Activated T-helper 9 cell treated with anti-CD3 and anti-CD28 coated beads, Interleukin-2, amount 50 U/mL, for 16 hours (primary cell): Measurements from ENCODE around the gene FANK1.
"Not testable (repeated sequence)": the region's sequence is repeated elsewhere in the genome, so short reads cannot be mapped to it uniquely, and the experiment has no call there.

Experiments
- DNase-seq: peaks from one replicate; pipeline ENCODE4 v3.0.0-alpha.2; 2020; ENCODE audit warnings: low read depth

FANK1 gene

DNA sequence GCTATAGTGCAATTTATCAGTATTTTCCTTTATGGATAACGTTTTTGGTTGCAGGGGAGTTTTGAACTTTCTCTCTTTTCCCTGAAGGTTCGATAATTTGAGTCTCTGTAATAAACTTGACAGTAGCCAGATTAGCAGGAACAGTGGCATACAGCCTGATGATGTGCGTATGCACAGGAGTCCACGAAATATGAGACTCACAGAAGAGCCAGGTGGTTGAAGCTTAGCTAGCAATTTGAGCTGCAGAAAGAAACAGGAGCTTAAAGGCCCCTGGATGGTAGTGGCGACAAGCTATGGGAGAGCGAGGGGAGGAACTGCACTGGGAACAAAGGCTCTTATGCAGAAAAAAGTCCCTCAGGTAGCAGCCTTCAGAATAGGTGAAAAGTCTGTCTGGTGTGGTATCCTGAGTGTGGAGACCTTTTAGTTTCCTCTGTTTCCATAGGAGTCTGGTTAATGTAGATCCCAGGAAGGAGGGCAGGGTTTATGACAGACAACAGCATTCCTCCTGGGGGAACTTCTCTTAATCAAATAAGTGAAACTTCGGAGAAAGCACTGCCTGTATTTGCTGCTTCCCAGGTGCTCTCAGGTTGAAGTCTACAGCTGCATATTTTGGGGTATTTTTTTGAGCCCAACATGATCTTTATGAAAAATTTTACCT is 32.7 kb downstream of the FANK1 start:
- no peak for DNase-seq

GRCh38 chr10:125929618-125930017 is 33.3 kb downstream of the FANK1 start:
- no peak for DNase-seq

- no peak for DNase-seq
Measured at GRCh38 chr10:125933693-125934092, 37.3 kb downstream of the FANK1 start.

- DNase-seq = no peak
Measured at GRCh38 chr10:125936331-125936730, 40.0 kb downstream of the FANK1 start.

- DNase-seq = no peak
Measured at GRCh38 chr10:125940515-125940914, 44.2 kb downstream of the FANK1 start.

DNA sequence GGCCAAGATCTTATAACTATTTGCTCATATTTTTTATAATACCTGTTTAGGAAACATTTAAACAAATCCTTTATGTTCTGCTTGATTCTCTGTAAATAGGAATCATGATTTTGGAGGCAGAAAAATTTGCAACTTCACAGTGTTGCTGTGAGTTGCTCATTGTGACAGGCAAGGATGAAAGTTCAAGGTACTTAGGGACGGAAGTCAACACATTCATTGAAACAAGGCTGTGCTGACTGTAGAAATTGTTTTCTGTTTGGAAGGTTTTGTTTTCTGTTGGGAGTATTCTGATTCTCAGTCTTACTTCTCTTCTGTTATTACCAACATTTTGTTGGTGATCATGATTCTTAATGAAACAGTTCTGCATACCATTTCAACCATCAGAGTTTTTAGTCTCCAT is 54.9 kb downstream of the FANK1 start:
- DNase-seq = no peak

GRCh38 chr10:125953778-125954385 is 57.5 kb downstream of the FANK1 start:
- no peak for DNase-seq

DNA sequence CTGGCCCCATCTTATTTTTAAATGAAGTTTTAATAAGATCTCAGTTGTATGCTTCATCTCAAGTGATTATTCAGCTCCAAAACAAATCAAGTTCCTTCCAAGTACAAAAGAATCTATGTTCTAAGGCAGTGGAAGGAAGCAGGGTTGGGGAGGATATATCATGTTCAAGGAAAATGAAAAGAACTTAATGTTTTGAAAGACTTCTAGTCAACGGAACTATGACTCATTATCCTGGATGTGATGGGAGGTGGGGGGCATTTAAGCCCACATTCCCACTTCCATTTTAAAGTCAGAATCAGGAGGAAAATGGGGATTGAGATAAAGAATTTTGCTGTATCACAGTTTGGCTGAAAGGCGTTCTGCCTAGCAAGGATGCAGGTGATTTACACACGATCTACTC is 59.4 kb downstream of the FANK1 start:
- DNase-seq = no peak

GRCh38 chr10:125961743-125962142 is 65.4 kb downstream of the FANK1 start:
- no peak for DNase-seq

DNA sequence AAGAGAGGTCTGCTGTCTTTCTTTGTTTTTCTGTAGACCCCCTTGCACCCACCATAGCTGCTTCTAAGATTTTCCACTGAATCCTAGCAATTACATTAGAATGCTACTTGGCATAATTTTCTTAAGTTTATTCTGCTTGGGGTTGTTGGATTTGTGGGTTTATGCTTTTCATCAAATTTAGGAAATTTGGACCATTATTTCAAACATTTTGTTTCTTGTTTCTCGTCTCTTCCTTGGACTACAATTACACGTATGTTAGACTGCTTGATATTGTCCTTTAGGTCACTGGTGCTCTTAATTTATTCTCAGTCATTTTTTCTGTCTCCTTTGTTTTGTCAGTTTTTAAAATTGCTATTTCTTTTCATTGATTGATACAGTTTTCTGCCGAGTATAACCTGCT is 65.8 kb downstream of the FANK1 start:
- DNase-seq = no peak

- no peak for DNase-seq
Measured at GRCh38 chr10:125964558-125964957, 68.2 kb downstream of the FANK1 start.

DNA sequence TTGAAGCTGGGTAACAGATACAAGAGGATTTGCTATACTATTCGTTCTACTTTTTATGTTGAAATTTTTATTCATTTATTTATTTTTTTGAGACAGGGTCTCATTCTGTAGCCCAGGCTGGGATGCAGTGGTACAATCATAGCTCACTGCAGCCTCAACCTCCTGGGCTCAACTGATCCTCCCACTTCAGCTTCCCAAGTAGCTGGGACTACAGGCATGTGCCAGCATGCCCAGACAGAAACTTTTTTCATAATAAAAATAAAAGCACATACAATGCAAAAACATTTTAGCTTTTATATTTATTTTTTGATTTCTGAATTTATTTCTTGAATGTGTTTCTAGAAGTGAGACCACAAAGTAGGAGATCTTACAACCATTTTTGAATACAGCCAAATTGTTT is 71.2 kb downstream of the FANK1 start:
- no peak for DNase-seq

DNA sequence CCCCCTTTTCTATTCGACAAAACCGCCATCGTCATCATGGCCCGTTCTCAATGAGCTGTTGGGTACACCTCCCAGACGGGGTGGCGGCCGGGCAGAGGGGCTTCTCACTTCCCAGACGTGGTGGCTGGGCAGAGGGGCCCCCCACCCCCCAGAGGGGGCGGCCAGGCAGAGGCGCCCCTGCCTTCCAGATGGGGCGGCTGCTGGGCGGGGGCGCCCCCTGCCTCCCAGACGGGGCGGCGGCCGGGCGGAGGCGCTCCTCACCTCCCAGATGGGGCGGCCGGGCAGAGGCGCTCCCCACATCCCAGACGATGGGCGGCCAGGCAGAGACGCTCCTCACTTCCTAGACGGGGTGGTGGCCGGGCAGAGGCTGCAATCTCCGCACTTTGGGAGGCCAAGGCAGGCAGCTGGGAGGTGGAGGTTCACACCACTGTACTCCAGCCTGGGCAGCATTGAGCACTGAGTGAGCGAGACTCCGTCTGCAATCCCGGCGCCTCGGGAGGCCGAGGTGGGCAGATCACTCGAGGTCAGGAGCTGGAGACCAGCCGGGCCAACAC is 73.8 kb downstream of the FANK1 start:
- not testable (repeated sequence) for DNase-seq

- no peak for DNase-seq
Measured at GRCh38 chr10:125976960-125977605, 80.7 kb downstream of the FANK1 start.

DNA sequence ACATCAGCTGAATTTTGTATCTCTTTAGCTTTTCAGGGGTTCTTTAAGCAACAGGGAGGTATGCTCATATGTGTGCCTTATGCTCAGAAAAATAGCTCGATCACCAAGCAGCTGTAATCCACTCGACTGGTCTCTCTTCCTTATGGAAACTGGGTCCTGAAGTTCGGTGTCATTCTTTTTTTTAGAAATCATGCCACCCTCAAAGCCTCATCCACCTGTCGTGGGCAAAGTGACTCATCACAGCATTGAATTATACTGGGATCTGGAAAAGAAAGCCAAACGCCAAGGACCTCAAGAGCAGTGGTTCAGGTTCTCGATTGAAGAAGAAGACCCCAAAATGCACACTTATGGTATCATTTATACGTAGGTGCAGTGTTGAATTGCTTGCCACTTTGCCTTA is 83.6 kb downstream of the FANK1 start:
- no peak for DNase-seq

- no peak for DNase-seq
Measured at GRCh38 chr10:125980521-125981035, 84.2 kb downstream of the FANK1 start.

- no peak for DNase-seq
Measured at GRCh38 chr10:125982260-125982948, 86.0 kb downstream of the FANK1 start.

DNA sequence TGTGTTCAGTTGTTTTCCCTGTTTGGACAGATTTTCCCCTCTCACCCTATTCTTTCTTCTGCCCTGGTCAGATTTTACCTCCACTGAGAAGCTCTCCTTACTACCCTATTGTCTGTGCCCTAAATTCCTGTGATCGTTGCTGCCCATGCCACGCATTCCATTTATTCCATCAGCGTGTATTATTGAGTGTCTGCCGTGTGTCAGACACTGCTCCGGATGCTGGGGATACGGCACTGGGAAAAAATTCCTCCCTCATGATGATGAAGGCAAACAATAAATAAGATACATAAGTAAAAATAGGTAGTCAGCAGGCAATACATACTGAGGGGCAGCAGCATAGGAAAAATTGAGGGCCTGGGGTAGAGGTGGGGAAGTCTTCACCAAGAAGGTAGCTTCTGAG is 86.8 kb downstream of the FANK1 start:
- no peak for DNase-seq

DNA sequence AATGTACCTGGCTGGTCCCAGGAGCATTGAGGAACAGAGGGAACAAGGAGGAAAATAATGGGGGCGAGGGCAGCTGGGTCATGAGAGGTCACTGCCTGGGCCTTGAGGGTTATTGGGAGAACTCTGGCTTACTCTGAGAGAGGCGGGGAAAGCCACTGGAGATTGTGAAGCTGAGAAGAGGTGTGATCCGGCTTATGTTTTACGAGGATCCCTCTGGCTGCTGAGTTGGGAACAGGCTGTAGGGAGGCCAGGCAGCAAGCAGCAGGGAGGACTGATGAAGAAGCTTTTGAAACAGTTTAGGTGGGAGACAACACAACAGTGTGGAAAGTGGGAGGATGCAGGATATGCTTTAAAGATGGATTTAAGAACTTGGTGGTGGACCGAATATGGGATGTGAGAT is 87.3 kb downstream of the FANK1 start:
- DNase-seq = no peak

GRCh38 chr10:125984346-125984745 is 88.0 kb downstream of the FANK1 start:
- DNase-seq = no peak

- no peak for DNase-seq
Measured at GRCh38 chr10:125984865-125985495, 88.6 kb downstream of the FANK1 start.
